Neutrophil (primary cell): ENCODE data around the gene ZDHHC14.

Source experiments
- H3K27ac ChIP-seq: fragments of 200-600 bp; sonication (generic); 2 replicates; pipeline ENCODE4 v1.5.1; 2016; ENCODE audit warnings: mild to moderate bottlenecking, moderate library complexity
- H3K27me3 ChIP-seq: fragments of 200-600 bp; sonication (generic); 2 replicates; pipeline ENCODE4 v1.6.0; 2016; ENCODE audit warnings: mild to moderate bottlenecking
- H3K36me3 ChIP-seq: fragments of 200-600 bp; sonication (generic); 2 replicates; pipeline ENCODE4 v1.5.1; 2017
- H3K4me1 ChIP-seq, 2 experiments: fragments of 200-600 bp in 1 of 2; sonication (generic) in 1 of 2; 1 replicate in 1 of 2; 2 replicates in 1 of 2; pipeline versions ENCODE4 v1.5.1 to v1.6.1; 2013 to 2016; ENCODE audit warnings: low read depth in 1 of 2, low read length in 1 of 2, mild to moderate bottlenecking in 1 of 2, moderate library complexity in 1 of 2; ENCODE audit not compliant: control insufficient read depth in 1 of 2, insufficient read depth in 1 of 2
- H3K4me3 ChIP-seq, 2 experiments: fragments of 200-600 bp in 1 of 2; sonication (generic) in 1 of 2; 1 replicate in 1 of 2; 2 replicates in 1 of 2; pipeline ENCODE4 v1.5.1; 2013 to 2016; ENCODE audit warnings: low read depth in 1 of 2, low read length in 1 of 2, mild to moderate bottlenecking in 1 of 2, moderate library complexity in 1 of 2
- H3K9me3 ChIP-seq: fragments of 200-600 bp; sonication (generic); 2 replicates; pipeline ENCODE4 v1.5.1; 2016
- TF ChIP-seq, protein P1 (sequence below): fragments of 200-600 bp; sonication (generic); IDR thresholded peaks from 2 replicates; pipeline ENCODE4 v1.5.1; 2016; ENCODE audit warnings: antibody characterized with exemption

The ZDHHC14 gene

DNA sequence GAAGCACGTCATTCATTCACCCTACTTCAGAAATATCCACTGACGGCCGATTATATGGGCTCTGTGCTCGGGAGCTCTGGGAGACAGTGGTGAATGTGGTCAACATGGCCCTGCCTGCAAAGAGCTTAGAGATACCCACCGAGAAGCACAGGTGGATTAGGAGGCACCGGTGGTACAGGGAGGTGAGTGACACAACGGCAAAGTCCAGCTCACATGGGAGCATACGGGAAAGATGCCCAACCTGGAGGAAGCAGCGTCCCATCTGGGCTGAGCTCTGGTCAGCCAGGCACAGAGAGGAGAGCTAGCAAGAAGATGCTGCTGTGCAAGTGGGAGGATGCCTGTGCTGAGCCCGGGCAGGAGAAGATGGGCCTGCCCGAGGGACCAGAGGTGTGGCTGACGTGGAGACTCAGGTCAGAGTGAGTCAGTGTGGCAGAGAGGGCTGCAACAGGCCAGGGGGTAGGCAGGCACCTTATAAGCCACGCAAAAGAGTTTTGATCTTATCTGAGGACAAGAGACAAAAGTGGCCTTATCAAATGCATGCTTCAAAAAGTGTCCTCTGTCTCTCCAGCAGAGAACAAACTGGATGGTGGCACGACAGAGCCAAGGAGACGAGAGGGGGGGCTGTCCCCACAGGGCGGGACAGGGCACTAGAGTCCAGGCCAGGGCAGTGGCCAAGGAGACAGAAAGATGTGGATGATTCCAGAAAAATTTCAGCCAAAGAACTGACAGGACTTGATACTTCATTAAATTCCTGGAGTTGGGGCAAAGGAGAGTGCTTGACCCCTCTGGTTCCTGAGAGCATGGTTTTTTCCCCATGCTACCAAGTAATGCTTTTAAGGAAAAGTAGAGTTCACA, 227.5 kb downstream of the ZDHHC14 start:
- Histone ChIP-seq H3K27me3 (no peaks in the 10 kb centered on the region), H3K9me3 (no peaks in the 10 kb centered on the region), H3K4me3 (no peak overlapping the region), H3K36me3 (no peaks in the 10 kb centered on the region), H3K4me1 (peaks cover 0 to 3% of the 10 kb centered on the region in 2 experiments), H3K27ac (no peak overlapping the region)
- TF ChIP-seq, protein P1, sequence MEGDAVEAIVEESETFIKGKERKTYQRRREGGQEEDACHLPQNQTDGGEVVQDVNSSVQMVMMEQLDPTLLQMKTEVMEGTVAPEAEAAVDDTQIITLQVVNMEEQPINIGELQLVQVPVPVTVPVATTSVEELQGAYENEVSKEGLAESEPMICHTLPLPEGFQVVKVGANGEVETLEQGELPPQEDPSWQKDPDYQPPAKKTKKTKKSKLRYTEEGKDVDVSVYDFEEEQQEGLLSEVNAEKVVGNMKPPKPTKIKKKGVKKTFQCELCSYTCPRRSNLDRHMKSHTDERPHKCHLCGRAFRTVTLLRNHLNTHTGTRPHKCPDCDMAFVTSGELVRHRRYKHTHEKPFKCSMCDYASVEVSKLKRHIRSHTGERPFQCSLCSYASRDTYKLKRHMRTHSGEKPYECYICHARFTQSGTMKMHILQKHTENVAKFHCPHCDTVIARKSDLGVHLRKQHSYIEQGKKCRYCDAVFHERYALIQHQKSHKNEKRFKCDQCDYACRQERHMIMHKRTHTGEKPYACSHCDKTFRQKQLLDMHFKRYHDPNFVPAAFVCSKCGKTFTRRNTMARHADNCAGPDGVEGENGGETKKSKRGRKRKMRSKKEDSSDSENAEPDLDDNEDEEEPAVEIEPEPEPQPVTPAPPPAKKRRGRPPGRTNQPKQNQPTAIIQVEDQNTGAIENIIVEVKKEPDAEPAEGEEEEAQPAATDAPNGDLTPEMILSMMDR = no peak

DNA sequence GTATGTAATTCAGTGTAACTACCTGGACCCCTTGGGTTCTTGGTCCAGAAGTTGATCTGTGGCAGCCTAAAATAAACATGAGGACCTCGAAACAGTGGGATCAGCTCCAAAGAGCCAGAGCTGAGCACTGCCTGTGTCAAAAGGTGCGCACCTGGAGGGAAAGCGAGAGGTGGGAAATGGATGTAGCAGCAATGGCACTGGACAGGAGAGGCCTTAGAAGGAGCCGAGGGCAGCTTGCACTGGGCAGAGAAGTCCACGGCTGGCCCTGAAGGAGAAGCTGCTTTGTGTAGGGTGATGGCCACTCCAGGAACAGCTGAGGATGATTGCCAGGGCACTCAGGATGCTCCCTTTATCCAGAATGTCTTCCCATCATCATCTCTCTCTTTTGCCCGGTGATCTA, 228.1 kb downstream of the ZDHHC14 start:
- Histone ChIP-seq H3K27ac (no peak overlapping the region), H3K27me3 (no peaks in the 10 kb centered on the region), H3K9me3 (no peaks in the 10 kb centered on the region), H3K36me3 (no peaks in the 10 kb centered on the region), H3K4me1 (peaks cover 0 to 3% of the 10 kb centered on the region in 2 experiments), H3K4me3 (no peak overlapping the region)
- TF ChIP-seq, protein P1 = no peak

DNA sequence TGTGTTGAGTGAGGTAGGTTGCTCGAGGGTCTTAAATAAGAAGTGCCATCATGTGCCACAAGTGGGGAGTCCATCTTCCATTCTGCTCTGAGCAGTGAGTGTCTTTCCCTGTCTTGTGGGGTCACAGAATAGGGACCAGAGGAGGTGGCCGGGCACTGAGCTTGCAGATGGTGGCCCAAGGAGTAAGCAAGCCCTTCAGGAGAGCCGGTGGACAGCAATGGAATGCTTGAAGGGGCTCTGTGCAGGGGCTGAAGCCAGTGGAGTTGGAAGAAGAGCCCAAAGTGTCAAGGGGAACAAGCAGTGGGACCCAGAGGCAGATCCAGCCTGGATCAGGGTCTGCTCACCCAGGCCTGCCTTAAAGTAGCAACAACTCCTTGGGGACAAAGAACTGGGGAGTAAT, 228.6 kb downstream of the ZDHHC14 start:
- Histone ChIP-seq H3K36me3 (no peaks in the 10 kb centered on the region), H3K9me3 (no peaks in the 10 kb centered on the region), H3K4me3 (no peak overlapping the region), H3K4me1 (peaks cover 0 to 3% of the 10 kb centered on the region in 2 experiments), H3K27ac (no peak overlapping the region), H3K27me3 (no peaks in the 10 kb centered on the region)
- TF ChIP-seq, protein P1 = no peak

DNA sequence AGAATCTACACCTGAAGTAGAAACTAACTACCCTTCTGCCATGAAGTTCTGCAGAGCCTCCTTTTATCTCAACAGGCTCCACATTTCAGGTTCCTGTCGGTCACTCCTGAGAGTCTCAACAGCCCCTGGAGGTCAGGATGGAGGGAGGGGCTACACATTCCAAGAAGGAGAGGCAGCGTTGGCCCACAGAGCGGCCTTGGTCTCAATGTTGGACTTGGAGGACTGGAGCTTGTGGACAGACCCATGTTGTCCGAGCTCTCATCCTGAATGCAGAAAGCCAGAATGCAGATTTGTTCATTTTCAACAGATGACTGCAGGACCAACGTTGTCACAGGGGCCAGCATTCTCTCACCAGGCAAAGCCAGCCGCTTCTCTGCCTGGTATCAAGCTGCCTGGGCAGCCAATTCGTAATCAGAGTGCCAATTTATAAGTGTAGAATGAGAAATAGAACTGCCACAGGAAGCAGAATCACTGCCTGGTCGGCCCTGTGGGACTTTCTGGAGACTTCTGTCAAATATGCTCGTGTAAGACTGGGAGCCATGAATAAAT, 229.5 kb downstream of the ZDHHC14 start:
- Histone ChIP-seq H3K27me3 (no peaks in the 10 kb centered on the region), H3K27ac (no peak overlapping the region), H3K4me3 (no peak overlapping the region), H3K4me1 (peaks cover 3 to 4% of the 10 kb centered on the region in 2 experiments), H3K9me3 (no peaks in the 10 kb centered on the region), H3K36me3 (no peaks in the 10 kb centered on the region)
- TF ChIP-seq, protein P1 = no peak

DNA sequence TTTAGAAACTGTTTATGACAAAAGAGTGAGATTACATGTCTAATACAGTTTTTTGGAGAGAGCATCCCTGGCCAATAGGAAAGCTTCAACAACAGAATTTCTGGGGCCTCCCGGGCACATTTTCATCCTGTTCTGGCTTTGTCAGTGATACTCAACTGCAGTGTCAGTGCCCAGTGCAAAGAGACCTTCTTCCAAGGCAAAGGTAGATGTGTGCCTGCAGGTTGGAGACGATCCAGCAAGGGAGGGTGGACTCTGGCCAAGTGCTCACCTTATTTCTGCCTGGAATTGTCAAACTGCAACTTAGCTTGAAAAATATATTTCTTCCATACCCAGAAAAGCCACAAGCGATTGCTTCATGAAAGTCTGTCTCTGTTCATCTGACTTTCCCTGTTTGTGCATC, 230.4 kb downstream of the ZDHHC14 start:
- H3K36me3 ChIP-seq = no peaks in the 10 kb centered on the region
- H3K27ac ChIP-seq = no peak overlapping the region
- no peaks in the 10 kb centered on the region for H3K9me3 ChIP-seq
- peaks cover 3 to 4% of the 10 kb centered on the region in 2 experiments for H3K4me1 ChIP-seq
- TF ChIP-seq, protein P1 = no peak
- no peak overlapping the region for H3K4me3 ChIP-seq
- no peaks in the 10 kb centered on the region for H3K27me3 ChIP-seq
